SH-SY5Y (cell line): ENCODE data around the gene LILRB2.

ENCODE experiments used
- GATA2 ChIP-seq: IDR thresholded peaks from 2 replicates; pipeline ENCODE4 v1.6.1; 2011; ENCODE audit warnings: mild to moderate bottlenecking, low read depth, low read length
- GATA3 ChIP-seq: IDR thresholded peaks from 2 replicates; pipeline ENCODE4 v1.6.1; 2011; ENCODE audit warnings: low read depth, mild to moderate bottlenecking, low read length, moderate library complexity

LILRB2 gene

GRCh38 chr19:54268936-54269335 lies 12.0 kb downstream of the LILRB2 start:
- TF ChIP-seq GATA2 (no peak), GATA3 (no peak)

- TF ChIP-seq GATA2, result no peak
- no peak for TF ChIP-seq GATA3
Observed at GRCh38 chr19:54266133-54266532, 14.8 kb downstream of the LILRB2 start.

GRCh38 chr19:54262470-54262869 lies 18.4 kb downstream of the LILRB2 start:
- TF ChIP-seq GATA2, result no peak
- no peak for TF ChIP-seq GATA3

- no peak for TF ChIP-seq GATA3
- TF ChIP-seq GATA2, result no peak
Observed at GRCh38 chr19:54262066-54262465, 18.8 kb downstream of the LILRB2 start.

- TF ChIP-seq GATA2 (no peak), GATA3 (no peak)
Observed at GRCh38 chr19:54257116-54257480, 23.8 kb downstream of the LILRB2 start, which contains the start of gene LILRB5. LILRB5 (minus strand) TSS chr19:54257273; CDS start chr19:54257193, 80 bp downstream.

GRCh38 chr19:54256250-54257115 lies 24.4 kb downstream of the LILRB2 start:
- TF ChIP-seq GATA3 (no peak), GATA2 (no peak)

- TF ChIP-seq GATA2 (no peak), GATA3 (no peak)
Observed at GRCh38 chr19:54255105-54255775, 25.7 kb downstream of the LILRB2 start.

GRCh38 chr19:54254195-54254906 lies 26.6 kb downstream of the LILRB2 start:
- no peak for TF ChIP-seq GATA2

- no peak for TF ChIP-seq GATA2
- no peak for TF ChIP-seq GATA3
Observed at GRCh38 chr19:54253331-54254194, 27.3 kb downstream of the LILRB2 start.

GRCh38 chr19:54252845-54253244 lies 28.1 kb downstream of the LILRB2 start:
- no peak for TF ChIP-seq GATA2
- TF ChIP-seq GATA3, result no peak

GRCh38 chr19:54252243-54252642 lies 28.7 kb downstream of the LILRB2 start:
- TF ChIP-seq GATA2 (no peak), GATA3 (no peak)

- TF ChIP-seq GATA3 (no peak), GATA2 (no peak)
Observed at GRCh38 chr19:54248016-54248601, 32.8 kb downstream of the LILRB2 start.
